Measurements from ENCODE around the gene RNF151.

The RNF151 gene

DNA sequence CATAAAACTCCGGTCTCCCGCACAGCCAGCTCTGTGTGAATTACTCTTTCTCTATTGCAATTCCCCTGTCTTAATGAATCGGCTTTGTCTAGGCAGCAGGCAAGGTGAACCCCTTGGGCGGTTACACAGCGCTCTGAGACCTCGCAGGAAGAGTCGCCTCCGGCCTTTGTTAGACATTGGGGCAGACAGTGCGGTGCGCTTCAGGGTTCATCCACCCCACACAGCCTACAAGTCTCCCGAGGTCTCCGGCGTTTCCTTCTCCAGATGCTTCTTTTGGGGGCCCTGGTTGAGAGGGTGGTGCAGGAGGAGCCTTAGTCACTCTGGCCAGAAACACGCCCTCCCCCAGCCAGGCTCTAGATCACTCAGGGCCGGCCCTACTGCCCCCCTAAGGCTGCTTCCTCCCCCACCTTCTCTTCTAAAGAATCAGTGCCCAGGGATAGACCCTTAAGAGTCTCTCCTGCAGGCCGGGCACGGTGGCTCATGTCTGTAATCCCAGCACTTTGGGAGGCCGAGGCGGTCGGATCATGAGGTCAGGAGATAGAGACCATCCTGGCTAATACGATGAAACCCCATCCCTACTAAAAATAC, 21.9 kb upstream of the RNF151 start:
- H3K4me3 ChIP-seq (ENCODE audit: low read depth, low read length): no peak overlapping the region
- in situ Hi-C loops (cut with HindIII; ENCODE audit: low sequenced_read_pairs): no loop called here
- TF ChIP-seq, protein P1, sequence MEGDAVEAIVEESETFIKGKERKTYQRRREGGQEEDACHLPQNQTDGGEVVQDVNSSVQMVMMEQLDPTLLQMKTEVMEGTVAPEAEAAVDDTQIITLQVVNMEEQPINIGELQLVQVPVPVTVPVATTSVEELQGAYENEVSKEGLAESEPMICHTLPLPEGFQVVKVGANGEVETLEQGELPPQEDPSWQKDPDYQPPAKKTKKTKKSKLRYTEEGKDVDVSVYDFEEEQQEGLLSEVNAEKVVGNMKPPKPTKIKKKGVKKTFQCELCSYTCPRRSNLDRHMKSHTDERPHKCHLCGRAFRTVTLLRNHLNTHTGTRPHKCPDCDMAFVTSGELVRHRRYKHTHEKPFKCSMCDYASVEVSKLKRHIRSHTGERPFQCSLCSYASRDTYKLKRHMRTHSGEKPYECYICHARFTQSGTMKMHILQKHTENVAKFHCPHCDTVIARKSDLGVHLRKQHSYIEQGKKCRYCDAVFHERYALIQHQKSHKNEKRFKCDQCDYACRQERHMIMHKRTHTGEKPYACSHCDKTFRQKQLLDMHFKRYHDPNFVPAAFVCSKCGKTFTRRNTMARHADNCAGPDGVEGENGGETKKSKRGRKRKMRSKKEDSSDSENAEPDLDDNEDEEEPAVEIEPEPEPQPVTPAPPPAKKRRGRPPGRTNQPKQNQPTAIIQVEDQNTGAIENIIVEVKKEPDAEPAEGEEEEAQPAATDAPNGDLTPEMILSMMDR (IDR thresholded peaks at IDR 0.05; ENCODE audit: low read depth, low read length): no peak
- DNase-seq (ENCODE audit: low read depth, low spot score): no peak

DNA sequence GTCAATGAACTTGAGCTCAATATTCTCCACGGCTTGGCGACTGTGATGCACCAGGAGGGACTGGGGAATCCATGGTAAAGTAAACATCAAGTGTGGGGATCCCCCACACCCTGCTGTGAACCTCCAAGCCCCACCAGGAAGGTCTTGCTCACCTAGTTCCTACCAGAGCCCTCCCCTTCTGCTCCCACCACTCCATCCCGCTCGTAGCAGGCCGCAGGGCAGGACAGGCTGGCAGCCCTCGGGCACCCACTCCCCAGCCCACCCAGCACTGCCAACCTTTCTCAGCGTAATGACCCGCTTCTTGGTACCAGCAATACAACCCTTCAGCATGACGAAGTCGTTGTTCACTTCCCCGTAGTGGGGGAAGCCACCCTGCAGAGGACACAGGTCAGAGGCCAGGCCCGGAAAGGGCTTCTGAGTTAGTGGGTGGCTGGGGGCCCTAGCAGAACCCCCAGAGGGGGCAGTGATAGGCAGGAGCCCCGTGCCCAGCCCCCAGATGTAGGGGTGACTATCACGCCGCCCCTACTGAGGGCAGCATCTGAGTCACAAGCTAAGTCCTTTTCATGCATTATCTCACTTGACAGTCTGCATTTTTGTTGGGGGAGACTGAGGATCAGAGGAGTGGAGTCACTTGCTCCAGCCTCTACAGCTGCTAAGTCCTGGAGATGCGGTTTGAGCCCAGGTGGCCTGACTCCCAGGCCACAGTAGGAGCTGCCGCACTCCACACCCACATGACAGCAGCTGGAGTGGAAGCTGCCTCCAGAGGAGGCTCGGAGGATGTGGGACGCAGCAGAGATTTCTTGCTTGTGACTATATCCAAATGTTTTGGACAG, 20.9 kb upstream of the RNF151 start:
- in situ Hi-C loops (cut with HindIII; ENCODE audit: low sequenced_read_pairs): no loop called here
- no peak for DNase-seq (ENCODE audit: low read depth, low spot score)
- no peak overlapping the region for H3K4me3 ChIP-seq (ENCODE audit: low read depth, low read length)
- TF ChIP-seq, protein P1 (IDR thresholded peaks at IDR 0.05; ENCODE audit: low read depth, low read length): no peak

DNA sequence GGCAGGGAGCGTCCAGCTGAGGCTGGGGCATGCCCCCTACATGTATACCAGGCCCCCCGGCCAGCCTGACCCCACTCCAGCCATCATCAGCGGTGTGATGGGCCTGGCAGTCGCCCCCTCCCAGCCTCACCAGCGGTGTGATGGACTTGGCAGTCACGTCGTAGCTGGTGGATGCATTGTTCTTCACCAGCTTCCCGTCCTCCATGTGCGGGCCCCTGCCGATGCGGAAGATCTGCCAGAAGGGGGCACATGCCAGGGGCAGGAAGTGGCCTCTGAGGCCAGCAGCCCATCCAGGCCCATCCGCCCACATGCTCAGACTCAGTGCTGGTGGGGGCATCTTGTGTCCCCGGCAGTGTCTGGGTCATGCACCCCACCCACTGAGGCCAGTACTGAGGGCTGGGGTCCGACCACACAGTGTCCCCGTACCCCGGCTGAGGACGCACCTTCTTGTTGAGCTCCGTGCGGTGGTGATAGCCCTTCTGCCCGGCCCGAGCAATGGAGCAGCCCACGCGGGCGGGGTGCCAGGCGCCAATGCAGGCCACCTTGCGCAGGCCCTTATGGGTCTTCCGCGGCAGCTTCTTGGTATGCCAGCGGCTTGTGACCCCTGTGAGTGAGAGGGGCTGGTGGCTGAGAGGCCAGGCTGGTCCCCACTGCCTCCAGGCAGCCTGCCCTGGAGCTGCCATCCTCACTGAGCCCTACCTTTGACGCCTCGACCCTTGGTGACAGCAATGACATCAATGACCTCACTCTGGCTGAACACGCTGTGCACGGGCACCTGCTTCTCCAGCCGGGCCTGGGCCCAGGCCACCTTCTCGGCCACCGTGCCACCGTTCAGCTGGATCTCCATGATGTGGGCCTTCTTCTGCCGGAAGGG, 19.9 kb upstream of the RNF151 start:
- in situ Hi-C loops (cut with HindIII; ENCODE audit: low sequenced_read_pairs): no loop called here
- TF ChIP-seq, protein P1 (IDR thresholded peaks at IDR 0.05; ENCODE audit: low read depth, low read length): peak; percentile 9
- DNase-seq (ENCODE audit: low read depth, low spot score): no peak
- no peak overlapping the region for H3K4me3 ChIP-seq (ENCODE audit: low read depth, low read length)

DNA sequence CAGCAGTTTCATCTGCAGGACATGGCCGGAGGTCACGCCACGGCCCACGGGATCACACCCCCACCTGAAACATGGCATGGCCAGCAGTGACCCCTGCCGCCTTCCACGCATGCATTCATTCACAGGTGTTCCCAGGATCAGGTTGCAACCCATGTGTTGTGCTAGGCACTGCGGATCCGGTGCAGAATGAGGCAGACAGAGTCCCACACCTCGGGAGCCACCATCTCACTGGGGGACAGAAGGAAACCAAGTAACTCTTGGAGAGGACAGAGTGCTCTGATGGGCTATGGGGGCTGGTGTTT, 19.3 kb upstream of the RNF151 start:
- no peak overlapping the region for H3K4me3 ChIP-seq (ENCODE audit: low read depth, low read length)
- in situ Hi-C loops (cut with HindIII; ENCODE audit: low sequenced_read_pairs): no loop called here
- no peak for DNase-seq (ENCODE audit: low read depth, low spot score)
- TF ChIP-seq, protein P1 (IDR thresholded peaks at IDR 0.05; ENCODE audit: low read depth, low read length): no peak

DNA sequence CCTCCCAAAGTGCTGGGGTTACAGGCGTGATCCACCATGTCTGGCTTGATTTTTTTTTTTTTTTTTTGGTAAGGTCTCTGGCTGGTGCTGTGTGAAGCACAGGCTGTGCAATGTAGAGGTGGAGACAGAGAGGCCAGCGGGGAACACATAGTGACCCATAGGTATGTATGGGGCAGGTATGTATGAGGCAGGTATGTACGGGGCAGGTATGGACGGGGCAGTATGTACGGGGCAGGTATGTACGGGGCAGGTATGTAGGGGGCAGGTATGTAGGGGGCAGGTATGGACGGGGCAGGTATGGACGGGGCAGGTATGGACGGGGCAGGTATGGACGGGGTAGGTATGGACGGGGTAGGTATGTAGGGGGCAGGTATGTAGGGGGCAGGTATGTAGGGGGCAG, 17.1 kb upstream of the RNF151 start:
- TF ChIP-seq, protein P1 (IDR thresholded peaks at IDR 0.05; ENCODE audit: low read depth, low read length): no peak
- in situ Hi-C loops (cut with HindIII; ENCODE audit: low sequenced_read_pairs): no loop called here
- DNase-seq (ENCODE audit: low read depth, low spot score): no peak
- no peak overlapping the region for H3K4me3 ChIP-seq (ENCODE audit: low read depth, low read length)

DNA sequence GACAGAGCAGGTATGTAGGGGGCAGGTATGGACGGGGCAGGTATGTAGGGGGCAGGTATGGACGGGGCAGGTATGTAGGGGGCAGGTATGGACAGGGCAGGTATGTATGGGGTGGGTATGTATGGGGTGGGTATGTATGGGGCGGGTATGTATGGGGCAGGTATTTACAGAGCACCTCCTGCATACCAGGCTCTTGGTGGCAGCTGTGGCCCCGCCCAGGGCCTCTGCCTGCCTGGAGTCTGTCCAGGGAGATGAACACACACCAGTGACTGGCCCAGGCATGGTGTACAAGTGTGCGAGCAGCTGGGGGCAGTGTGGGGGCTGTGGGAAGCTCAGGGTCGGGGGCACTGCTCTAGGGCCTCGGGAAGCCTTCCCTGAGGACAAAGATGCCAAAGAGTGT, 16.6 kb upstream of the RNF151 start:
- no peak for DNase-seq (ENCODE audit: low read depth, low spot score)
- TF ChIP-seq, protein P1 (IDR thresholded peaks at IDR 0.05; ENCODE audit: low read depth, low read length): no peak
- H3K4me3 ChIP-seq (ENCODE audit: low read depth, low read length): no peak overlapping the region
- in situ Hi-C loops (cut with HindIII; ENCODE audit: low sequenced_read_pairs): no loop called here

Measured in astrocyte of the spinal cord (primary cell).